PC-3 (cell line): Measurements from ENCODE around the gene KANK4. TPM values are rescaled to one million over a fixed set of nuclear protein-coding genes. Genes with fewer than 3 reads are reported as not detected.

Source experiments
- ATAC-seq: fragments of 200-7000 bp; cut with Tn5 transposase; 2 replicates; pipeline ENCODE4 v1.9.1; 2020; ENCODE audit warnings: mild to moderate bottlenecking, moderate library complexity
- BruUV-seq: library from RNA; stranded (reverse); fragments of 400-500 nt; replicated peaks from 2 replicates; lab custom pipeline; 2021; lab: Mats Ljungman, UMichigan
- CTCF ChIA-PET: fragments of 300-600 bp; sonication (Branson Sonifier 250); formaldehyde crosslinking; loops from one replicate; lab custom pipeline; 2022; ENCODE audit warnings: antibody characterized with exemption; lab: Charles Lee
- POLR2A ChIA-PET: fragments of 300-600 bp; sonication (Branson Sonifier 250); formaldehyde crosslinking; loops from one replicate; lab custom pipeline; 2022; ENCODE audit warnings: antibody characterized with exemption; ENCODE audit not compliant: unreplicated experiment; lab: Charles Lee
- DNase-seq: peaks from one replicate; pipeline ENCODE4 v3.0.0-alpha.2; 2015
- H2AFZ ChIP-seq: fragments of 300-600 bp; sonication (generic); 2 replicates; pipeline ENCODE4 v1.6.0; 2016; ENCODE audit warnings: antibody characterized with exemption, low read length
- H3F3A ChIP-seq: fragments of 300-600 bp; sonication (generic); one replicate; pipeline ENCODE4 v1.6.0; 2017; ENCODE audit warnings: antibody characterized with exemption, low read length, control low read depth, mild to moderate bottlenecking; ENCODE audit not compliant: unreplicated experiment
- H3K27ac ChIP-seq: fragments of 300-600 bp; sonication (generic); 2 replicates; pipeline ENCODE4 v1.5.1; 2016; ENCODE audit warnings: mild to moderate bottlenecking, low read length
- H3K27me3 ChIP-seq: fragments of 300-600 bp; sonication (generic); 2 replicates; pipeline ENCODE4 v1.6.1; 2016; ENCODE audit warnings: low read length, mixed read lengths
- H3K36me3 ChIP-seq: fragments of 300-600 bp; sonication (generic); 2 replicates; pipeline ENCODE4 v1.6.1; 2016; ENCODE audit warnings: low read depth, mixed run types, low read length, mixed read lengths
- H3K4me1 ChIP-seq: fragments of 300-600 bp; sonication (generic); 2 replicates; pipeline ENCODE4 v1.5.1; 2016; ENCODE audit warnings: low read length; ENCODE audit not compliant: insufficient read depth
- H3K4me2 ChIP-seq: fragments of 300-600 bp; sonication (generic); 2 replicates; pipeline ENCODE4 v1.6.0; 2016; ENCODE audit warnings: low read length
- H3K4me3 ChIP-seq: fragments of 300-600 bp; sonication (generic); 2 replicates; pipeline ENCODE4 v1.5.1; 2016; ENCODE audit warnings: mild to moderate bottlenecking, low read length, mixed read lengths
- H3K79me2 ChIP-seq: fragments of 300-600 bp; sonication (generic); 2 replicates; pipeline ENCODE4 v1.6.1; 2017; ENCODE audit warnings: low read length, mixed read lengths
- H3K9ac ChIP-seq: fragments of 300-600 bp; sonication (generic); 2 replicates; pipeline ENCODE4 v1.6.0; 2016; ENCODE audit warnings: mild to moderate bottlenecking, low read length
- H3K9me2 ChIP-seq: fragments of 300-600 bp; sonication (generic); replicated peaks from 2 replicates; pipeline ENCODE4 v1.6.1; 2016; ENCODE audit warnings: mixed run types, low read length, mixed read lengths
- H3K9me3 ChIP-seq: fragments of 300-600 bp; sonication (generic); 2 replicates; pipeline ENCODE4 v1.6.1; 2016; ENCODE audit warnings: low read length, mixed read lengths
- H4K20me1 ChIP-seq: fragments of 300-600 bp; sonication (generic); 2 replicates; pipeline ENCODE4 v1.6.1; 2016; ENCODE audit warnings: low read length, mixed read lengths
- CTCF ChIP-seq: fragments of 300-600 bp; sonication (generic); conservative IDR thresholded peaks from 2 replicates; pipeline ENCODE4 v1.5.1; 2017; ENCODE audit warnings: antibody characterized with exemption, low read depth, mild to moderate bottlenecking, low read length
- EZH2 ChIP-seq: fragments of 300-600 bp; sonication (generic); IDR thresholded peaks from one replicate; pipeline ENCODE4 v1.6.1; 2017; ENCODE audit warnings: antibody characterized with exemption, mild to moderate bottlenecking, low read length; ENCODE audit not compliant: unreplicated experiment
- EZH2phosphoT487 ChIP-seq: fragments of 300-600 bp; sonication (generic); IDR thresholded peaks from 2 replicates; pipeline ENCODE4 v1.6.1; 2018; ENCODE audit warnings: mild to moderate bottlenecking, antibody characterized with exemption, low read length, borderline replicate concordance
- intact Hi-C: fragments of 100-400 bp; cut with micrococcal nuclease; formaldehyde crosslinking; loops from 2 replicates; pipeline ENCODE4 v1.9.0; 2023
- total RNA-seq: library from RNA; depleted of rRNA; stranded (reverse); fragments of >200 nt; gene quantifications from 2 replicates; pipeline ENCODE4 v1.2.3, GENCODE V29; 2014

KANK4 gene
- total RNA-seq, 1 experiment from 2014 or later = not detected

GRCh38 chr1:62228883-62229187 is 90.4 kb downstream of the KANK4 start:
- ChIA-PET POLR2A (no interaction called here), CTCF (no interaction called here)
- no peaks in the 10 kb centered on the region for H3K9me3 ChIP-seq
- no peak overlapping the region for H3K9ac ChIP-seq
- H3K4me2 ChIP-seq = no peak overlapping the region
- no peaks in the 10 kb centered on the region for H3K79me2 ChIP-seq
- H4K20me1 ChIP-seq = no peaks in the 10 kb centered on the region
- H3K27me3 ChIP-seq = no peaks in the 10 kb centered on the region
- no peak overlapping the region for H3K4me3 ChIP-seq
- H3K27ac ChIP-seq = no peak overlapping the region
- no peaks in the 10 kb centered on the region for H3F3A ChIP-seq
- no peak for TF ChIP-seq EZH2phosphoT487
- no peak for TF ChIP-seq CTCF
- TF ChIP-seq EZH2 = no peak
- no TSS peak for BruUV-seq
- DNase-seq (no peak), ATAC-seq (no peak)
- no peaks in the 10 kb centered on the region for H3K9me2 ChIP-seq
- no peaks in the 10 kb centered on the region for H3K36me3 ChIP-seq
- H3K4me1 ChIP-seq = peaks cover 25% of the 10 kb centered on the region
- intact Hi-C loops = no loop called here
- no peak overlapping the region for H2AFZ ChIP-seq

- no peak for ATAC-seq
- POLR2A ChIA-PET = no interaction called here
Observed at GRCh38 chr1:62228136-62228882, 90.9 kb downstream of the KANK4 start.

More at GRCh38 chr1:62228136-62228882, 90.9 kb downstream of the KANK4 start:
- CTCF ChIA-PET = no interaction called here
- H3K9ac ChIP-seq = no peak overlapping the region
- no peaks in the 10 kb centered on the region for H3K27me3 ChIP-seq
- H3F3A ChIP-seq = no peaks in the 10 kb centered on the region
- TF ChIP-seq EZH2phosphoT487 (no peak), CTCF (no peak), EZH2 (no peak)
- no peak overlapping the region for H2AFZ ChIP-seq
- no peak overlapping the region for H3K4me2 ChIP-seq
- BruUV-seq = no TSS peak
- no peaks in the 10 kb centered on the region for H3K36me3 ChIP-seq
- no peaks in the 10 kb centered on the region for H3K9me2 ChIP-seq
- intact Hi-C loops = no loop called here
- H3K4me1 ChIP-seq = peaks cover 25% of the 10 kb centered on the region
- no peak for DNase-seq
- no peak overlapping the region for H3K27ac ChIP-seq
- no peaks in the 10 kb centered on the region for H3K9me3 ChIP-seq
- no peaks in the 10 kb centered on the region for H4K20me1 ChIP-seq
- H3K79me2 ChIP-seq = no peaks in the 10 kb centered on the region
- H3K4me3 ChIP-seq = no peak overlapping the region
